Mononuclear cell (primary cell): ENCODE data around the gene SLC7A7. TPM values are rescaled to one million over a fixed set of nuclear protein-coding genes. Genes with fewer than 3 reads are reported as not detected.
"Not testable (repeated sequence)": the region's sequence is repeated elsewhere in the genome, so short reads cannot be mapped to it uniquely, and the experiment has no call there.

Experiments
- H3K27me3 ChIP-seq: 2 replicates; pipeline ENCODE4 v1.6.0; 2011; ENCODE audit warnings: low read length, control low read depth; ENCODE audit not compliant: insufficient read depth
- H3K4me1 ChIP-seq: 2 replicates; pipeline ENCODE4 v1.5.1; 2011; ENCODE audit warnings: mild to moderate bottlenecking, low read length, control low read depth; ENCODE audit not compliant: insufficient read depth
- H3K4me3 ChIP-seq: 2 replicates; pipeline ENCODE4 v1.5.1; 2011; ENCODE audit warnings: mild to moderate bottlenecking, low read length, moderate library complexity
- H3K9me3 ChIP-seq: 2 replicates; pipeline ENCODE4 v1.5.1; 2011; ENCODE audit warnings: low read depth, mild to moderate bottlenecking, control low read depth, low read length
- total RNA-seq: library from RNA; depleted of rRNA; stranded (reverse); fragments of >200 nt; gene quantifications from one replicate; pipeline ENCODE4 v1.2.3, GENCODE V29; 2012

Gene SLC7A7
- total RNA-seq, 1 donor = 74.8 TPM

- Histone ChIP-seq H3K9me3 (no peaks in the 10 kb centered on the region), H3K27me3 (no peaks in the 10 kb centered on the region), H3K4me1 (peaks cover 23% of the 10 kb centered on the region), H3K4me3 (no peak overlapping the region)
Observed at GRCh38 chr14:22770481-22771187, 44.6 kb downstream of the SLC7A7 start.

- Histone ChIP-seq H3K4me3 (no peak overlapping the region), H3K9me3 (no peaks in the 10 kb centered on the region), H3K27me3 (no peaks in the 10 kb centered on the region), H3K4me1 (peaks cover 24% of the 10 kb centered on the region)
Observed at GRCh38 chr14:22769369-22769768, 45.9 kb downstream of the SLC7A7 start.

GRCh38 chr14:22768947-22769346 is 46.3 kb downstream of the SLC7A7 start:
- Histone ChIP-seq H3K4me3 (no peak overlapping the region), H3K4me1 (peaks cover 24% of the 10 kb centered on the region), H3K9me3 (no peaks in the 10 kb centered on the region), H3K27me3 (no peaks in the 10 kb centered on the region)

GRCh38 chr14:22767323-22767589 is 48.0 kb downstream of the SLC7A7 start:
- Histone ChIP-seq H3K4me3 (peak overlapping the region; percentile 100), H3K9me3 (no peaks in the 10 kb centered on the region), H3K4me1 (peaks cover 24% of the 10 kb centered on the region), H3K27me3 (no peaks in the 10 kb centered on the region)

- Histone ChIP-seq H3K4me3 (peak within 1 kb of the TSS; percentile 100), H3K4me1 (peaks cover 24% of the 10 kb centered on the region), H3K27me3 (no peaks in the 10 kb centered on the region), H3K9me3 (peaks cover 3% of the 10 kb centered on the region)
Observed at GRCh38 chr14:22766457-22767322, 48.5 kb downstream of the SLC7A7 start, which contains the start of gene OXA1L. OXA1L (plus strand) TSS chr14:22766688; CDS start chr14:22766702, 14 bp downstream.

- H3K9me3 ChIP-seq = peaks cover 5% of the 10 kb centered on the region
- peaks cover 24% of the 10 kb centered on the region for H3K4me1 ChIP-seq
- H3K27me3 ChIP-seq = no peaks in the 10 kb centered on the region
- H3K4me3 ChIP-seq = no peak overlapping the region
Observed at GRCh38 chr14:22764382-22764781, 50.9 kb downstream of the SLC7A7 start.

- no peak overlapping the region for H3K4me3 ChIP-seq
- H3K4me1 ChIP-seq = peaks cover 8% of the 10 kb centered on the region
- no peaks in the 10 kb centered on the region for H3K27me3 ChIP-seq
- peaks cover 5% of the 10 kb centered on the region for H3K9me3 ChIP-seq
Observed at GRCh38 chr14:22761734-22762133, 53.5 kb downstream of the SLC7A7 start.

GRCh38 chr14:22757972-22758650 is 57.1 kb downstream of the SLC7A7 start:
- H3K27me3 ChIP-seq, H3K9me3 ChIP-seq, H3K4me1 ChIP-seq, H3K4me3 ChIP-seq: not testable (repeated sequence)

- H3K27me3 ChIP-seq = no peaks in the 10 kb centered on the region
- no peaks in the 10 kb centered on the region for H3K9me3 ChIP-seq
- no peak overlapping the region for H3K4me3 ChIP-seq
- peaks cover 16% of the 10 kb centered on the region for H3K4me1 ChIP-seq
Observed at GRCh38 chr14:22753586-22753985, 61.6 kb downstream of the SLC7A7 start.

- Histone ChIP-seq H3K4me1 (peaks cover 25% of the 10 kb centered on the region), H3K9me3 (no peaks in the 10 kb centered on the region), H3K4me3 (no peak overlapping the region)
Observed at GRCh38 chr14:22752422-22752821, 62.8 kb downstream of the SLC7A7 start.

GRCh38 chr14:22748631-22749068 is 66.6 kb downstream of the SLC7A7 start:
- H3K4me1 ChIP-seq = peaks cover 25% of the 10 kb centered on the region
- H3K9me3 ChIP-seq = no peaks in the 10 kb centered on the region
- no peak overlapping the region for H3K4me3 ChIP-seq
- H3K27me3 ChIP-seq = no peaks in the 10 kb centered on the region

More at GRCh38 chr14:22752422-22752821, 62.8 kb downstream of the SLC7A7 start:
- no peaks in the 10 kb centered on the region for H3K27me3 ChIP-seq

- H3K27me3 ChIP-seq = no peaks in the 10 kb centered on the region
- H3K9me3 ChIP-seq = no peaks in the 10 kb centered on the region
- H3K4me3 ChIP-seq = no peak overlapping the region
- peaks cover 25% of the 10 kb centered on the region for H3K4me1 ChIP-seq
Observed at GRCh38 chr14:22748206-22748605, 67.0 kb downstream of the SLC7A7 start.

GRCh38 chr14:22747769-22748168 is 67.5 kb downstream of the SLC7A7 start:
- Histone ChIP-seq H3K4me1 (peaks cover 24% of the 10 kb centered on the region), H3K9me3 (no peaks in the 10 kb centered on the region), H3K27me3 (peaks cover 2% of the 10 kb centered on the region), H3K4me3 (no peak overlapping the region)

GRCh38 chr14:22740020-22740419 is 75.2 kb downstream of the SLC7A7 start:
- Histone ChIP-seq H3K27me3 (peaks cover 5% of the 10 kb centered on the region), H3K9me3 (no peaks in the 10 kb centered on the region), H3K4me3 (no peak overlapping the region), H3K4me1 (no peaks in the 10 kb centered on the region)

- no peak overlapping the region for H3K4me3 ChIP-seq
- H3K9me3 ChIP-seq = no peaks in the 10 kb centered on the region
- H3K4me1 ChIP-seq = no peaks in the 10 kb centered on the region
- peaks cover 5% of the 10 kb centered on the region for H3K27me3 ChIP-seq
Observed at GRCh38 chr14:22739423-22739822, 75.8 kb downstream of the SLC7A7 start.
